Measurements from ENCODE around the gene CHMP1B.

The CHMP1B gene

DNA sequence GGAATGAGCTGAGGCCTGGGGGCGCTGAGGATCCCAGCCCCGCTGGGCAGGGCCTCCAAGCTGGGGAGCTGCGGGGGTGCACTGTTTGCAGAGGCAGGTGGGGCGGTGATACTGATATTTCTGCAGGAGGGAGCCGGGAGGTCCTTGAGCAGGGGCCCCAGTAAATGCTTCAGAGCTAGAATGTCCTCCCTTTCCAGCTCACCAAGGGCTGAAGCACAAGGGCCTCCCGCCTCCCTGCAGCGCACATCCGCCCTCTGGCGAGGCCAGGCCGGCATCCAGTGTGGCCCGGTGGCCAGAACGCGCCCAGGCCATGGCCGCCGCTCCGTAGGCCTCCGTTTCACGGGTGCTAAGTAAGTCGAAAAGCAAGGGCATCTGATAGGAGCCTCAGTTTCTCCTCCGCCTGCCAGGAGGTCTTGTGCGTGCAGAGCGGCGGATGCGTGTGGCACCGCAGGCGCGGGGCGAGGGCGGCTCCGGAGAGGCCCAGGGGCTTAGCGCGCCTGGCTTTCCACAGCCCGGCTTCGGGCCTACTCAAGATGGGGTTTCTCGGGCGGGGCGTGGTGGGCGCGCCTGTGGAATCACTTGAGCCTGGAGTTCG is 29.5 kb upstream of the CHMP1B start:
- TF ChIP-seq GATA3 (IDR thresholded peaks at IDR 0.05; ENCODE audit: low read depth, low read length) = no peak
- no peak for TF ChIP-seq GATA2 (IDR thresholded peaks at IDR 0.05; ENCODE audit: low read depth, low read length)

DNA sequence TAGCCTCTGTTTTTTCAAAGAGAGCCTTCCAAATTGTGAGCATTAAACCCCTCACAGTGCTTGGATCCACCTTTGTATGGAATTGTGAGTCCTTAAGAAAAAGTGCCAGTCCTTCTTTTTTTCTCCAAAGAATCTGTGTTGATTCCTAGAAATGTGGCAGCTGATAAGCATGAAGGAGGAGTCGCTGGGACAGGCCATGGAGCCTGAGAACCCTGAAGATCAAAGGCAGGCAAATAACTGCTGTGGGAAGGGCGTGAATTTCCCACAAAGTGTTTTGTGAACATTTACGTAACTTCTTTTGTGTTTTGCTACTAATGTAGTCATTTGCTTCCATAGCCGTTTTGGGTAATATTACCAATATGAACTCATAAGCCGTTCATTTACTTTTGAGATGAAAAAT is 27.7 kb upstream of the CHMP1B start:
- TF ChIP-seq GATA2 (IDR thresholded peaks at IDR 0.05; ENCODE audit: low read depth, low read length) (no peak), GATA3 (IDR thresholded peaks at IDR 0.05; ENCODE audit: low read depth, low read length) (no peak)

DNA sequence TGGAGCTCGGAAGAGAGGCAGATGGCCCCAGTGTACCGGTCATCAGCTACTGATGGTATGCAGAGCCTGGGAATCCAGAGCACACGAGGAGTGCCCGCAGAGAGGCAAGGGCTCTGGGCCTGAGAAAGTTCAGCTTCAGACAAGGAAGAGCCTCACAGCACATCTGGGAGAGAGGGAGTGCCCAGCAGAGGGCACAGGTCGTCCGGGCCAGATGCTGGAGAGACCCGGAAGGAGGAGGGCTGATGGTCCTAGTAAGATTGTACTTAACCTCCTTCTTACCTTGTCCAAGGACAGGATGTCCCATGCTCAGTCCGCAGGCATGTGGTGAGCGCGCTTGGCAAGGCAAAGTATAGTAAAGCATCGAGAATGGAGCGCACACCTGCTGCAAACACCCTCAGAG is 24.4 kb upstream of the CHMP1B start:
- no peak for TF ChIP-seq GATA2 (IDR thresholded peaks at IDR 0.05; ENCODE audit: low read depth, low read length)
- no peak for TF ChIP-seq GATA3 (IDR thresholded peaks at IDR 0.05; ENCODE audit: low read depth, low read length)

DNA sequence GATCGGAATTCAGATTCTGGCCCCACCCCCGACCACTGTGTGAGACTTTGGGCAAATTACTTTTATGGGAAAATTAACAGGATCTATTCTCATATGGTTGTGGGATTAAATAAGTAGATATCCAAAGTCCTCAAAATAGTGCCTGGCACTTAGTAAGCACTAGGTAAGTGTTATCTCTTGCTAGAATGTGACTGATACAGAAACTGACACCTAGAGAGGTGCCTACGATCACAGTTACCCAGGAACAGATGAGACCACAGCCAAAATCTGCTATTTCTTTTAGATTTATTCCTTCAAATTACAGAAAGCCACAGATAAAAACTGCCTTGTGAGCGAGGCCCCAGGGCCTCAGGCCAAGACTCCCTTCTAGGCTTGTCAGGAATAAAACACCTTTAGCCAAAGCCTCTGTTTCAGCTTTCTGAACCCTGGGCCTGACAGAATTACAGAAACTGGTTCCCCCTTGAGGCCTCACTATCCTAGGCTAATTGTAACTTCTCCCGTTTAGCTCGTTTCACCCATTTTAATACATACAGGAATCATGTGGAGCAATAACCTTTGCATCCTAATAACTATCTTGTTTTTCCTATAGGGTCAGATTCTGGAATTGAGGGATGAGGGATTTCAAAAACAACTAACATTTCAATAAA is 22.3 kb upstream of the CHMP1B start:
- TF ChIP-seq GATA2 (IDR thresholded peaks at IDR 0.05; ENCODE audit: low read depth, low read length) = no peak

DNA sequence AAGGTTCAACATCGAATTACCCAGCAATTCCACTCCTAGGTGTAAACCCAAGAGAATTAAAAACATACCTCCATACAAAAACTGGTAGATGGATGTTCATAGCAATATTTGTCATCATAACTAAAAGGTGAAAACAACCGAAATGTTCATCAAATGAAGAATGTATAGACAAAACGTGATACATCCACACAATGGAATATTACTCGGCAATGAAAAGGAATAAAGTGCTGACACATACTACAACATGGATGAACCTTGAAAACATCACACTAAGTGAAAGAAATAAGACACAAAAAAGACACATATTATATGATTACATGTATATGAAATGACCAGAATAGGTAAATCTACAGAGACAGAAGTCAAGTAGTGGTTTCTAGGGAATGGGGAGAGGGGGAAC is 20.6 kb upstream of the CHMP1B start:
- TF ChIP-seq GATA3 (IDR thresholded peaks at IDR 0.05; ENCODE audit: low read depth, low read length) (no peak), GATA2 (IDR thresholded peaks at IDR 0.05; ENCODE audit: low read depth, low read length) (no peak)

DNA sequence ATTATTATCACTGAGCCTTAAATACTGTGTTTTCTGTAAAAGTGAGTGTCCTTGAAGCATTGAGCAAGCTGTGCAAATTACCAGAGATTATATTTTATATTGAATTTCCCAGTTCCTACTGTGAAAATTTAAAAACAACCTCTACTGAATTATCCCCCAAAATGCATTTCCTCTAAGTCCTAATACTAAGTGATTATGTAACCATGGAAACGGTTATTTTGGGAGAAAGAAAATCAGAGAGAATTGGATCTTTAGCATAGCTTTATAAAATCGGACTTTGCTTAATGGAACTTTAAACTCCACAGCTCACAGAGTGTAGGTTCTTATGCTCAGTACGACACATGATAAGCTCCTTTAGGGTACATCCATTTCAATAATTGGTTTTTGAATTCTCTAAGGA is 19.3 kb upstream of the CHMP1B start:
- no peak for TF ChIP-seq GATA3 (IDR thresholded peaks at IDR 0.05; ENCODE audit: low read depth, low read length)
- no peak for TF ChIP-seq GATA2 (IDR thresholded peaks at IDR 0.05; ENCODE audit: low read depth, low read length)

DNA sequence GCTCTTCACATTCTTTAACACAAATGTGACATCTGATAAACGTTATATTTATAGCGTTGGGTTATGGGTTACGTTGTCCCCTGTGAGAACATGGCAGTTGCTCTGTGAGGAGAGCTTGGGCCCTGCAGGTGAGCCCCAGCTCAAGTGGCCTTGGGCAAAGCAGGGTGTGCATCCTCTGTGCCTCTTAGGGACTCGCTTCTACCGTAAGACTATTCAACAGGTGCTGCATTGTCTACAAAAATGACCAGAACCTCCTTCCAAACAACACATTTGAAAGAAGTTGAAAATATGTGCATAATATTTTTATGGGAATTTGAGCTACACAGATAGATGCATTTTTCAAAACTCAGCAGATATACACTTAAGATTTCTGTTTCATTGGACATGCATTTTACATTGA is 16.4 kb upstream of the CHMP1B start:
- TF ChIP-seq GATA2 (IDR thresholded peaks at IDR 0.05; ENCODE audit: low read depth, low read length) = no peak
- TF ChIP-seq GATA3 (IDR thresholded peaks at IDR 0.05; ENCODE audit: low read depth, low read length) = no peak

DNA sequence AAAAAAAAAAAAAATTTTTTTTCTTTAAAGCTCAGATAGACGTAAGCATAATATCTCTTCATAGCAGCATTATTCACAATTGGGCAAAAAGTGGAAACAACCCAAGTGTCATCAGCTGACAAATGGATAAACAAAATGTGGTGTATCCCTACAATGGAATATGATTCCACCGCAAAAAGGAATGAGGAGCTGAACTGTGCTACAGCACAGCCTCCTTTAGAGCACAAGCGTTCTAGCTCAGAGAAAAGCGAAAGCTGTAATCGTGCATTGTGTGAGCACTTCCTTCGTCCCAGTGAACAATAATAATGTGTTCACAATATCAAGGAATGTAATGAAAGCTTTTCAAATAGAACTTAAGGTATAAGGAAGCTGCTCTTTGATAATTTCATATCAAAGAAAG is 11.7 kb upstream of the CHMP1B start:
- no peak for TF ChIP-seq GATA2 (IDR thresholded peaks at IDR 0.05; ENCODE audit: low read depth, low read length)
- TF ChIP-seq GATA3 (IDR thresholded peaks at IDR 0.05; ENCODE audit: low read depth, low read length) = no peak

DNA sequence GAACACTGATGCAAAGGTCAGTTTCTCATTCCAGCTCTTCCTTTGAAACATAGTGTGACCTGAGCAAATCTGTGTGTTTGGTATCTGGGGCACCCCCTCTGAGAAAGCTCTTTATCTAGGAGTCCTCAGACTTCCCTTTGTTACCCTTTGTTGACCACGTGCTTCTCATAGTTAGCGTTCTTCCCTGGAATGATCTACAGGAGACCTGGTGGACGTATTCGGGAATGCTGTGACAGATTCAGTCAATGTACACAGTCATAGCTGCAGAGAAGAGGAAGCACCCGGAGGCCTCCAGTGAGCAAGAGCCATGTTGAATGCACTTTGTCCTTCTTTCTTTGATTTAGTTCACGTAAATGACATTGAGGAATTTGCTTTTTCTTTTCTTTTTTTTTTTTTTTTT is 10.7 kb upstream of the CHMP1B start:
- TF ChIP-seq GATA2 (IDR thresholded peaks at IDR 0.05; ENCODE audit: low read depth, low read length) = no peak

DNA sequence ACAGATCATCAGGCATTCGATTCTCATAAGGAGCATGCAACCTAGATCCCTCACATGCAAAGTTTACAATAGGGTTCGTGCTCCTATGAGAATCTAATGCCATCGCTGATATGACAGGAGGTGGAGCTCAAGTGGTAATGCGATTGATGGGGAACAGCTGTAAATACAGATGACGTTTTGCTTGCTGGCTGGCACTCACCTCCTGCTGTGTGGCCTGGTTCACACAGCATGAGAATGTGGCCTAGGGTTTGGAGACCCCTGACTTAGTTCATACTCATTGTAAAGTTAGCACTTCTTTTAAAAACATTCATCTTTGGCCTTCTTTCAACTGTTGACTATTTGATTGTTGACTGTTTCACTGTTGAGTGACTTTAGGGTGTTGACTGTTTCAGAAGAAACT is 8.7 kb upstream of the CHMP1B start:
- no peak for TF ChIP-seq GATA2 (IDR thresholded peaks at IDR 0.05; ENCODE audit: low read depth, low read length)
- TF ChIP-seq GATA3 (IDR thresholded peaks at IDR 0.05; ENCODE audit: low read depth, low read length) = no peak

DNA sequence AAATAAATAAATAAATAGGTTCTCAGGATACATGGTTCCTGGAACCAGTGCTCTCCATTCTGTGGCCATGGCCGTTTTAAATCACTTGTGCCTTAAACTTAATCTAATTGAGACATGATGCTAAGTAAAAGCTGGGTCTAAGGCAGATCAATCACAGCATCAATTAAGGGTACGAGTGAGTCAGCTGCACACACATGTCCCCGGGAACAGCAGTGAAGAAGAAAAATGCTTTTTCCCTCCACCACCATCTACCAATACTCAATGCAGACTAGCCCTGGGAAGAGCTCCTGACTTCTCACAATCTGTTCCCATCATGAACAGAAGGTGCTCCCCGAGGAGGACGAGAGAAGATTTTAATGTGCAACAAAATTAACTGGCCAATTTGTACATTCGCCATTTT is 6.8 kb upstream of the CHMP1B start:
- TF ChIP-seq GATA3 (IDR thresholded peaks at IDR 0.05; ENCODE audit: low read depth, low read length) (no peak), GATA2 (IDR thresholded peaks at IDR 0.05; ENCODE audit: low read depth, low read length) (no peak)

DNA sequence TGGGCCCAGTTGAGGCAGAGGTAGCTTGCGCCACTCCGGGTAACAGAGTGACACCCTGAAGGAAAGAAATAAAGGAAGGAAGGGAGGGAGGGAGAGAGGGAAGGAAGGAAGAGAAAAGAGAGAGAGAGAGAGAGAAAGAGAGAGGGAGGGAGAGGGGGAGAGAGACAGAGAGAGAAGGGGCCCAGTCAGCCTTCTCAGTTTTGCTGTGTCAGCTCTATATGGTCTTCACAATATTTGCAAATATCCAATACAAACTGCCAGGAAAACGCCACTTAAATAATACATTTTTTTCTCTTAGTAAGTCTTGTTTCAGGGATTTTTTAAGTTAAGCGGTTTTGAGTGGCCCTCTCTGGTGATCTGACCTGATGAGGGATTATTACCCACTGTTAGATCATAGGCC is 5.6 kb upstream of the CHMP1B start:
- TF ChIP-seq GATA3 (IDR thresholded peaks at IDR 0.05; ENCODE audit: low read depth, low read length) = no peak
- no peak for TF ChIP-seq GATA2 (IDR thresholded peaks at IDR 0.05; ENCODE audit: low read depth, low read length)

DNA sequence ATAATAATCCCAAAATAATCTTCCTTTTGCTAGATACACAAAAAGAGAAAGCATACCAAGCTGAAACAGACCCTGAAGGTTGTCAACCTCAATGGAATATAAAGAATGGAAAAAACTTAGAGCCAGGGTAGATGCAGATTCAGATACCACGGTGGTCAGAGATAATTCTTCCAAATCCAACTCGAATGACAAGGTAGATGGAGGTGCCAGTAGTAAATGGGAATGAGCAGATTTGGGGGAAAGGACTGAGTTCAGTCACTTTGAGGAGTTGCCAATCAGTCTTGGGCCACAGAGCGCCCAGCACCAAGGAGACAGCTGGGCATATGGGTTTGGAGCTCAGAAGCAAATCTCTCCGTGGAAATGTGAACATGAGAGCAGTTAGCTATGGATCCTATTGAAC is 3.4 kb upstream of the CHMP1B start:
- no peak for TF ChIP-seq GATA2 (IDR thresholded peaks at IDR 0.05; ENCODE audit: low read depth, low read length)
- TF ChIP-seq GATA3 (IDR thresholded peaks at IDR 0.05; ENCODE audit: low read depth, low read length) = no peak

DNA sequence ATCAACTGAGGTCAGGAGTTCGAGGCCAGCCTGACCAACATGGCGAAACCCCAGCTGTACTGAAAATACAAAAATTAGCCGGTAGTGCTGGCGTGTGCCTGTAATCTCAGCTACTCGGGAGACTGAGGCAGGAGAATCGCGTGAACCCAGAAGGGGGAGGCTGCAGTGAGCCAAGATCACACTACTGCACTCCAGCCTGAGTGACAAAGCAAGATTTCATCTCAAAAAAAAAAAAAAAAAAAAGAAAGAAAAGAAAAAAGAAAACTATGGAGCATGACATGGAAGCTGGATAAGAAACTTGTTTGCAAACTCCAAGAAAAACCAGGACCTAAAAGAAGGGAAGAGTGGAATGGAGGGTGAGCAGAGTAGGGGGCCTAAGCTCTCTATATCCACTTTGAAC is 1.9 kb upstream of the CHMP1B start:
- no peak for TF ChIP-seq GATA2 (IDR thresholded peaks at IDR 0.05; ENCODE audit: low read depth, low read length)
- no peak for TF ChIP-seq GATA3 (IDR thresholded peaks at IDR 0.05; ENCODE audit: low read depth, low read length)

DNA sequence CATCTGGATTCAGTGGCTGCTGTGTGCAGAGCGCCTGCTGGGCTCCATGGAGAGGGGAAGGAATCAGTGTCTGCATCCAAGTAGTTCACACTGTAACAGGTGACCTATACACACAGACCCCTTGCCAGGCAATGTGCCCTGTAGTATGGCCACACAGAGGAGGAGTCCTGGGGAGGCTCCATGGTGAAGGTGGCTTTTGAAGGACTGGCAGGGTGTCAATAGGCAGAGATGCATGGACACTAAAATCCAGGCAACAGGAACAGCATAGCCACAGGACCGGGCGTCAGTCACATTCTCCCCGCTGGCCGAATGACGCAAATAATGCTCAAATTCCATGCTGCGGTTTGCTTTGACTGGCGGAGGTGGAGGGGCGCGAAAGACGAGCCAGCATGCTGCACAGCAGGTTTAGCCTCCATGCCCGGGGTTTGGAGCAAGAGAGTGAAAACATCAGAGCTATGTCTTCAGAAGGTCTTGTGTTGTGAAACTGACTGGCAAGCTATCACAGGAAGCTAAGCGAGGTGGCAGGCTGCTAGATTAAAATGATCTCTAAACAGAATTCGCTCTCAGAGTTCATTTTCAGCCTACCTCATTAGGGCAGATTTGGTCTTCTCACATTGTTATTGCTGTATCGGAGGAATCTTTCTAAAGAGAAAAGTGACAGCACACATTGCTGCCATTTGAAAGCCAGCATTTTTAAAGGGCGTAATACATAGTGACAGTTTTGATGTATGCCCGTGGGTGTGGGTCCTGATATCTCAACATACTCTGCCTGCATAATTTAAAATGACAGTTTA is 1.2 kb upstream of the CHMP1B start:
- no peak for TF ChIP-seq GATA2 (IDR thresholded peaks at IDR 0.05; ENCODE audit: low read depth, low read length)
- no peak for TF ChIP-seq GATA3 (IDR thresholded peaks at IDR 0.05; ENCODE audit: low read depth, low read length)
